ENCODE results near the gene UBE3D.
"Not testable (repeated sequence)": the region's sequence is repeated elsewhere in the genome, so short reads cannot be mapped to it uniquely, and the experiment has no call there.

UBE3D gene

DNA sequence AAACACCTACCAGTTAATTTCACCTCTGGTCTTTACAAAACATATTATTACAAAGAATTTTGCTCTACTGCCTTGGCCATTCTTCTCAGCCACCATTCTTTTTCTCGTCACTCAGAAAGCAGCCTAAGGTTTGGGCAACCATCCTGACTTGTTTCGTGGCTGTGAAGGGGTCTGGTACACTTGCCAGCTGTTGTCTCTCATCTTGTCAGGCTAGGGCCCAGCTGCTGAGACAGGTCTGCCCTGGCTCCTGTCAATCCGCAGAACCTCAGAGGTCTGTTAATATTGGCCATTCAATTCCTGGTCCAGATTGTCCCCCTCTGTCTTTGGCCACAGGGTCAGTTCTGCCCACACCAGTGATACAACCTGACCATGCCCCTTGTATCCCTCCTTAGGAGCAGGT, 197.7 kb downstream of the UBE3D start:
- TF ChIP-seq POLR2A (IDR thresholded peaks at IDR 0.05; ENCODE audit: extremely low read depth, insufficient read length) (no peak), MYC (IDR thresholded peaks at IDR 0.05; ENCODE audit: low read depth, low read length) (no peak)
- TF ChIP-seq, protein P1, sequence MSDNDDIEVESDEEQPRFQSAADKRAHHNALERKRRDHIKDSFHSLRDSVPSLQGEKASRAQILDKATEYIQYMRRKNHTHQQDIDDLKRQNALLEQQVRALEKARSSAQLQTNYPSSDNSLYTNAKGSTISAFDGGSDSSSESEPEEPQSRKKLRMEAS (IDR thresholded peaks at IDR 0.05; ENCODE audit: low read depth, low read length), result no peak
- TF ChIP-seq, protein P2, sequence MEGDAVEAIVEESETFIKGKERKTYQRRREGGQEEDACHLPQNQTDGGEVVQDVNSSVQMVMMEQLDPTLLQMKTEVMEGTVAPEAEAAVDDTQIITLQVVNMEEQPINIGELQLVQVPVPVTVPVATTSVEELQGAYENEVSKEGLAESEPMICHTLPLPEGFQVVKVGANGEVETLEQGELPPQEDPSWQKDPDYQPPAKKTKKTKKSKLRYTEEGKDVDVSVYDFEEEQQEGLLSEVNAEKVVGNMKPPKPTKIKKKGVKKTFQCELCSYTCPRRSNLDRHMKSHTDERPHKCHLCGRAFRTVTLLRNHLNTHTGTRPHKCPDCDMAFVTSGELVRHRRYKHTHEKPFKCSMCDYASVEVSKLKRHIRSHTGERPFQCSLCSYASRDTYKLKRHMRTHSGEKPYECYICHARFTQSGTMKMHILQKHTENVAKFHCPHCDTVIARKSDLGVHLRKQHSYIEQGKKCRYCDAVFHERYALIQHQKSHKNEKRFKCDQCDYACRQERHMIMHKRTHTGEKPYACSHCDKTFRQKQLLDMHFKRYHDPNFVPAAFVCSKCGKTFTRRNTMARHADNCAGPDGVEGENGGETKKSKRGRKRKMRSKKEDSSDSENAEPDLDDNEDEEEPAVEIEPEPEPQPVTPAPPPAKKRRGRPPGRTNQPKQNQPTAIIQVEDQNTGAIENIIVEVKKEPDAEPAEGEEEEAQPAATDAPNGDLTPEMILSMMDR (IDR thresholded peaks at IDR 0.05; ENCODE audit: low read depth, low read length), result no peak
- H3K4me3 ChIP-seq (ENCODE audit: low read depth, low read length), result no peak overlapping the region
- no peak for DNase-seq (ENCODE audit: low read depth)

DNA sequence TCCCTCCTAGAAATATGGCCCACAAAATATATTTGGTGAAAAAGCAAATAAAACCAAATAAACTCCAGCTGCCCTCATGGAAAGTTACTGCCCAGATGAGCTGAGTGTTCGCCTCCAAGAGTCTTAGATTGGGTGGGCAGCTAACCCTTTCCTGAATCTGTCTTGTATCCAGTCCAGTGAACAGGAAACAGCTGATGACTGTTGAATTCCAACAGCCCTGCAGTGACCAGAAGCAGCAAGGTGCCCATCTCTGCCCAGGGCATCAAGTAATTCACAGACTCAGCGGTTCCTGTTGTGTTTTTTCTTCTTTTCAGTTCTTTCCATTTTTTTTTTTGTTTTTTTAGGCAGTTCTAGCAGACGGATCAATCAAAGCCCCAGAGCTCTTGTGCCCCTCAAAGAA, 199.2 kb downstream of the UBE3D start:
- no peak overlapping the region for H3K4me3 ChIP-seq (ENCODE audit: low read depth, low read length)
- TF ChIP-seq, protein P1 (IDR thresholded peaks at IDR 0.05; ENCODE audit: low read depth, low read length), result no peak
- TF ChIP-seq, protein P2 (IDR thresholded peaks at IDR 0.05; ENCODE audit: low read depth, low read length), result no peak
- TF ChIP-seq POLR2A (IDR thresholded peaks at IDR 0.05; ENCODE audit: extremely low read depth, insufficient read length), result no peak
- no peak for TF ChIP-seq MYC (IDR thresholded peaks at IDR 0.05; ENCODE audit: low read depth, low read length)
- DNase-seq (ENCODE audit: low read depth), result no peak

DNA sequence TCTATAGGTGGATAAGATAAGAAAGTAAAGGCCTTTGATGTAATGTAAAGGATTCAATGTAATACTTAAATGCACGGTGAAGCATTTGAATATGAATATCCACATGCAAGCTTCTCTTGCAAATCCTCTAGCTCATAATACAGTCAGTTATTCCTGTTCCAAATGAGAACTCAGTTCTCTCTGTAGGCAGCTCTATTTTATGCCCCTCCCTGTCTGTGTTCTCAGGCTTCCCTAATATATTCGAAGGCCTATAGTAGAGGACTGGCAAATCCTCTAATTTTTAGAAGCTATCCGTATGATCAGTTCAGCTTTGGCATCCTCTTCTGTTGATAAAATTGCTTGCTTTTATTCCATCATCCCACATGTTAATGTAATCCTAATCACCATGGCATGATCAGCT, 200.2 kb downstream of the UBE3D start:
- no peak overlapping the region for H3K4me3 ChIP-seq (ENCODE audit: low read depth, low read length)
- TF ChIP-seq, protein P2 (IDR thresholded peaks at IDR 0.05; ENCODE audit: low read depth, low read length), result no peak

DNA sequence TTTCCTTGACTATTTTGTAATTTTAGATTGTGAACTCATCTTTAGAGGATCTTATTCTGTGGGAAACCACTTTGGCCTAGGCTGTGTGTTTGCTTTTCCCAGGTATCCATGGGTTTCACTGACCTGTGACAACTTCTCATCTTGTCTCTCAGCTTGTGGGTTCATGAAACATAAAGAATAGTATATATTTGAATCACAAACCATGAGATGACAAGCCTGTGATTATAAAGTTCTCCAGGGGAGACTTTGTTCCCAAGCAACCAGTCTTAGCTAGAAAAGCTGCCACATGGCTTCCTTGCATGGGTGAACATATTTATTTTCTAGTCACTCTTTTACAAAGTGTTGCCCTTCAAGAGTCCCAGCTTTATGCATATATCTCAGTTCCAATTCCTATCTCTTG, 201.9 kb downstream of the UBE3D start:
- no peak for DNase-seq (ENCODE audit: low read depth)
- no peak overlapping the region for H3K4me3 ChIP-seq (ENCODE audit: low read depth, low read length)
- TF ChIP-seq, protein P1 (IDR thresholded peaks at IDR 0.05; ENCODE audit: low read depth, low read length), result no peak
- TF ChIP-seq POLR2A (IDR thresholded peaks at IDR 0.05; ENCODE audit: extremely low read depth, insufficient read length) (no peak), MYC (IDR thresholded peaks at IDR 0.05; ENCODE audit: low read depth, low read length) (no peak)
- TF ChIP-seq, protein P2 (IDR thresholded peaks at IDR 0.05; ENCODE audit: low read depth, low read length), result no peak

More for the DNA sequence above, 200.2 kb downstream of the UBE3D start:
- DNase-seq (ENCODE audit: low read depth), result no peak

DNA sequence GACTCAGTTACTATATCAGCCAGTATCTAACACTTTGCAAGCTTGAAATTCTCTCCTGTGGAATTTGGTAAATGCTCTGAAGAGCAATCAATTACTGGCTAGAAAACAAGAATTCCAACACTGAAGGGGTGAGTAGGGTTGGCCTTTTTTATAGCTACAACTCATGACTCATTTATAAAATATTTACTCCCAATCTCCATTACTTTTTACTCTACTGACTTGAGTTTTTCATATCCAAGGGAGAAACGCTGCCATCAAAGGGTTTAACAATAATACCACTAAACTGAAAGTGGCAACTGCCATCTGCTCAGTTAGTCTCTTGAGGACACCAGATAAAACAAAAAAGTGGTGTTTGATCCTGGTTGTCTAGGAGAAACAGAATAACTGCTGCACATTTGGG, 203.1 kb downstream of the UBE3D start:
- TF ChIP-seq, protein P1 (IDR thresholded peaks at IDR 0.05; ENCODE audit: low read depth, low read length), result no peak
- TF ChIP-seq, protein P2 (IDR thresholded peaks at IDR 0.05; ENCODE audit: low read depth, low read length), result no peak
- TF ChIP-seq MYC (IDR thresholded peaks at IDR 0.05; ENCODE audit: low read depth, low read length) (no peak), POLR2A (IDR thresholded peaks at IDR 0.05; ENCODE audit: extremely low read depth, insufficient read length) (no peak)
- H3K4me3 ChIP-seq (ENCODE audit: low read depth, low read length), result no peak overlapping the region
- DNase-seq (ENCODE audit: low read depth), result no peak

DNA sequence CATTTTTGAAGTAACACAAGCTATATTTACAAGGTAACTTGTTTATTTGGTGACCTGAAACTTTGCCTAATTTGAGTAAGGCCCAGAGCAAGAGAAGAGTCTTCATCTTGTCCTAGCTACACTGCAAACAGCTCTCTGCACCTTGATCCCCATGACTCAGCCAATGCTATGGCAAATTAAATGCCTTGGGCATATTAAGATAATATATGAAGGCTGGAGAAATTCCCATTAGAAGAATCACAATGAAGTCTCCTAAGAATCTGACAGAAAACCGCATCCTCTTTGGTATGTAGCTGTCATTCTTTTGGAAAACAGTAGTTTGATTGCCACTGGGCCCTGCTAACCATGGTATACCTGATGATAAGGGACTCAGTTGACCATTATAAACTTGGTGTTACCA, 204.5 kb downstream of the UBE3D start:
- DNase-seq (ENCODE audit: low read depth), result no peak
- H3K4me3 ChIP-seq (ENCODE audit: low read depth, low read length), result no peak overlapping the region

DNA sequence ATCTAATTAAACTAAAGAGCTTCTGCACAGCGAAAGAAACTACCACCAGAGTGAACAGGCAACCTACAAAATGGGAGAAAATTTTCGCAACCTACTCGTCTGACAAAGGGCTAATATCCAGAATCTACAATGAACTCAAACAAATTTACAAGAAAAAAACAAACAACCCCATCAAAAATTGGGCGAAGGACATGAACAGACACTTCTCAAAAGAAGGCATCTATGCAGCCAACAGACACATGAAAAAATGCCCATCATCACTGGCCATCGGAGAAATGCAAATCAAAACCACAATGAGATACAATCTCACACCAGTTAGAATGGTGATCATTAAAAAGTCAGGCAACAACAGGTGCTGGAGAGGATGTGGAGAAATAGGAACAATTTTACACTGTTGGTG, 209.6 kb downstream of the UBE3D start:
- not testable (repeated sequence) for DNase-seq (ENCODE audit: low read depth); H3K4me3 ChIP-seq (ENCODE audit: low read depth, low read length)

More for the DNA sequence above, 204.5 kb downstream of the UBE3D start:
- no peak for TF ChIP-seq POLR2A (IDR thresholded peaks at IDR 0.05; ENCODE audit: extremely low read depth, insufficient read length)
- no peak for TF ChIP-seq MYC (IDR thresholded peaks at IDR 0.05; ENCODE audit: low read depth, low read length)
- TF ChIP-seq, protein P2 (IDR thresholded peaks at IDR 0.05; ENCODE audit: low read depth, low read length), result no peak
- TF ChIP-seq, protein P1 (IDR thresholded peaks at IDR 0.05; ENCODE audit: low read depth, low read length), result no peak

DNA sequence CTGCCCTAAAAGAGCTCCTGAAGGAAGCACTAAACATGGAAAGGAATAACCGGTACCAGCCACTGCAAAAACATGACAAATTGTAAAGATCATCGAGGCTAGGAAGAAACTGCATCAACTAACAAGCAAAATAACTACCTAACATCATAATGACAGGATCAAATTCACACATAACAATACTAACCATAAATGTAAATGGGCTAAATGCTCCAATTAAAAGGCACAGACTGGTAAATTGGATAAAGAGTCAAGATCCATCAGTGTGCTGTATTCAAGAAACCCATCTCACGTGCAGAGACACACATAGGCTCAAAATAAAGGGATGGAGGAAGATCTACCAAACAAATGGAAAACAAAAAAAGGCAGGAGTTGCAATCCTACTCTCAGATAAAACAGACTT, 212.7 kb downstream of the UBE3D start:
- not testable (repeated sequence) for DNase-seq (ENCODE audit: low read depth); H3K4me3 ChIP-seq (ENCODE audit: low read depth, low read length)
